Measurements from ENCODE around the gene SCYGR5.

The SCYGR5 gene

DNA sequence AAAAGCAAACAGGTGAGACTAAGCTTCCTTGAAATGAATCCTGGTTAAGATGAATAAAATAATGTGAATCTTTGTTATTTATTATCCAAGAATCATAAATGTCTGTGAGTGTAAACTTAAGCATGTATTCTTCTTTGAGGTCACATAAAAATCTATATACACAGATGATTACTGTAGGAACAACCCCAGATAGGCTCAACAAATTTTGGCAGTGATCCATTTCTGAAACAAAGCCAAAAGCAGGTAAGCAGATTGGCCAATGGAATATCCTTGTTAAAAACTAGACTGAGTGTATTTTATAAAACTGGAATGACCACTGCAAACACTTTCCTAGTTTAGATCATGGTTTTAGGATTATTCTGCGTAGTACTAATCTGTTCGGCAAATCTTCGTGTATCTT lies 11.3 kb downstream of the SCYGR5 start:
- no peak overlapping the region for H3K27ac ChIP-seq (ENCODE audit: low read length)

DNA sequence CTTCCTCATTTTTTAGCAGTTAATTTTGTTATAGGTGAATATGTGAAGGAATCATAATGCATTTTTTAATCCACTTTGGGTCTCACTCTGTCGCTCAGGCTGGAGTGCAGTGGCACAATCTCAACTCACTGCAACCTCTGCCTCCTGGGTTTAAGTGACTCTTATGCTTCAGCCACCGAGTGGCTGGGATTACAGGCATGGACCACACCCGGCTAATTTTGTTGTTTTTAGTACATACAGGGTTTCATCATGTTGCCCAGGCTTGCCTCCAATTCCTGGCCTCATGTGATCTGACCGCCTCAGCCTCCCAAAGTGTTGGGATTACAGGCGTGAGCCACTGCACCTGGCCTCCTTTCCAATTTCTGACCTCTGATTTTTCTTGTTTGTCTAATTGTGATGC lies 17.7 kb downstream of the SCYGR5 start:
- no peak overlapping the region for H3K27ac ChIP-seq (ENCODE audit: low read length)
- no peaks in the 10 kb centered on the region for H3K9me3 ChIP-seq (ENCODE audit: control insufficient read depth in 1 of 2, low read length in 2 of 2)
- no peaks in the 10 kb centered on the region for H3K27me3 ChIP-seq (ENCODE audit: low read depth, low read length)
- no peak overlapping the region for H3K4me3 ChIP-seq (ENCODE audit: low read depth in 1 of 2, low read length in 2 of 2)
- no peaks in the 10 kb centered on the region for H3K4me1 ChIP-seq (ENCODE audit: control insufficient read depth in 1 of 2, insufficient read depth in 2 of 2, low read length in 2 of 2)
- H3K36me3 ChIP-seq (ENCODE audit: control insufficient read depth in 1 of 2, insufficient read depth in 2 of 2, low read length in 2 of 2) = no peaks in the 10 kb centered on the region

More for the DNA sequence above, 11.3 kb downstream of the SCYGR5 start:
- Histone ChIP-seq H3K4me1 (ENCODE audit: control insufficient read depth in 1 of 2, insufficient read depth in 2 of 2, low read length in 2 of 2) (no peaks in the 10 kb centered on the region), H3K4me3 (ENCODE audit: low read depth in 1 of 2, low read length in 2 of 2) (no peak overlapping the region), H3K36me3 (ENCODE audit: control insufficient read depth in 1 of 2, insufficient read depth in 2 of 2, low read length in 2 of 2) (no peaks in the 10 kb centered on the region), H3K9me3 (ENCODE audit: control insufficient read depth in 1 of 2, low read length in 2 of 2) (no peaks in the 10 kb centered on the region), H3K27me3 (ENCODE audit: low read depth, low read length) (no peaks in the 10 kb centered on the region)

DNA sequence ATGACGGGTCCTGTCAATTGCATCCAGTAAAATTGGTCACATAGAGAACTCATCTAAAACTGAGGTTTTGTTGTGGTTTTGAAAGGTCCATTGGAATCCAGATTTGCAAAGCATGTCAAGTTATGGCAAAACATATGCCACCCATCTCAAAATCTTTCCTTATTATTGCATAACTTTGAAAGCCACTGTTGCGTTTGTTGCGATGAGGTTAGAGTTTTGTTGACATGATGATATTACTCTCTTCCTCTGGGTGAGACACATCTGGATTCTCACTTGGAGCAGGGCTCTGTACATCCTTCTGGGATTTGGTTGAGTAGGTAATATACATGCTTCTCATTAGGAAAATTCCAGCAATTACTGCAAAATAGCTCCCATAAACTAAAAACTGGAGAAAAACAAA lies 20.6 kb downstream of the SCYGR5 start:
- H3K4me1 ChIP-seq (ENCODE audit: control insufficient read depth in 1 of 2, insufficient read depth in 2 of 2, low read length in 2 of 2) = no peaks in the 10 kb centered on the region
- no peaks in the 10 kb centered on the region for H3K27me3 ChIP-seq (ENCODE audit: low read depth, low read length)
- no peak overlapping the region for H3K27ac ChIP-seq (ENCODE audit: low read length)
- no peaks in the 10 kb centered on the region for H3K36me3 ChIP-seq (ENCODE audit: control insufficient read depth in 1 of 2, insufficient read depth in 2 of 2, low read length in 2 of 2)
- H3K4me3 ChIP-seq (ENCODE audit: low read depth in 1 of 2, low read length in 2 of 2) = no peak overlapping the region
- H3K9me3 ChIP-seq (ENCODE audit: control insufficient read depth in 1 of 2, low read length in 2 of 2) = no peaks in the 10 kb centered on the region

DNA sequence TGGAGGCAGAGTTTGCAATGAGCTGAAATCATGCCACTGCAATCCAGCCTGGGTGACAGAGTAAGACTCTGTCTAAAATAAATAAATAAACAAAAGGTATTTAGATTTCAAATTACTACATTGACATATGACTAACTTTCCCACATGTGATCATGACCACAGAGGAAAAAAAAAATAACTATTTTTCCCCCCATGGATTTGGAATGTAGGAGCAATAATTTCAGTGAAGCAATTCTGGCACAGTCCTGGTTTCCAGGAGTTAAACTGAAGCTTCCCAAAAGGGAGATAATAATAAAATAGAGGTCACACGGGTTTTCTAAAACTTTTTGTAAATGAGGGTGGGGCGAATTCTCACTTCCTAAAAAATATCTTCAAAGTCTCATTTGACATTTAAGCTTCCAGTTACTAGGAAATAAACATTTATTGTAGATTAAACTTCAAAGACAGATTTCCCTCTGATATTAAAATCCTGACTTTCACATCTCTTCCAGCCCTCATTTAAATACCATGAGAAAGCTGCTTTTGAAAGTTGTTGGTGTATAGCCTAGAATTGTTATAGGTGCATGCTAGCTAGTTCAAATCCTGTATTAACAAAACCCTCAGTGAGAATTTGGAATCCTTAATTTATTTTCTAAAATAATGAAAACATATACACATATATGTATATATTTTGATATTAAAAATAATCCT lies 30.5 kb downstream of the SCYGR5 start:
- Histone ChIP-seq H3K27ac (ENCODE audit: low read length) (no peak overlapping the region), H3K4me3 (ENCODE audit: low read depth in 1 of 2, low read length in 2 of 2) (no peak overlapping the region), H3K27me3 (ENCODE audit: low read depth, low read length) (no peaks in the 10 kb centered on the region)

DNA sequence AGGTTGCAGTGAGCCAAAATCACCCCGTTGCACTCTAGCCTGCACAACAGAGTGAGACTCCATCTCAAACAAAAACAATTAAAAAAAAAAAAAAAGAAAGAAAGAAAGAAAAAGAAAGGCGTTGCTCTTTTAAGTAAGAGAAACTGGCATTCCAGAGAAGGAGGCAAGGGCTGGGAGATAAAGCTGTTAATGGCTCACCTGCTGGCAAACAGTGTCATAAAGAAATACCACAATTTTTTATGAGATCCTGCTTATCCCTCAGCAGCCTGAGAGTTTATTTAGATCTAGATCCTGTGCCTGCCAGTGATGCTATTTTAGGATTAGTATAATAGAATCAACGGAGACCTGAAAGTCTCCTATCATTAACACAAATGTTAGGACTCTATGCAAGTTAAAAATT lies 35.0 kb downstream of the SCYGR5 start:
- H3K4me3 ChIP-seq (ENCODE audit: low read depth in 1 of 2, low read length in 2 of 2) = no peak overlapping the region
- no peaks in the 10 kb centered on the region for H3K27me3 ChIP-seq (ENCODE audit: low read depth, low read length)
- peaks cover 0 to 3% of the 10 kb centered on the region in 2 donors for H3K36me3 ChIP-seq (ENCODE audit: control insufficient read depth in 1 of 2, insufficient read depth in 2 of 2, low read length in 2 of 2)
- H3K9me3 ChIP-seq (ENCODE audit: control insufficient read depth in 1 of 2, low read length in 2 of 2) = no peaks in the 10 kb centered on the region
- H3K27ac ChIP-seq (ENCODE audit: low read length) = no peak overlapping the region
- no peaks in the 10 kb centered on the region for H3K4me1 ChIP-seq (ENCODE audit: control insufficient read depth in 1 of 2, insufficient read depth in 2 of 2, low read length in 2 of 2)

More for the DNA sequence above, 30.5 kb downstream of the SCYGR5 start:
- Histone ChIP-seq H3K4me1 (ENCODE audit: control insufficient read depth in 1 of 2, insufficient read depth in 2 of 2, low read length in 2 of 2) (no peaks in the 10 kb centered on the region), H3K9me3 (ENCODE audit: control insufficient read depth in 1 of 2, low read length in 2 of 2) (no peaks in the 10 kb centered on the region), H3K36me3 (ENCODE audit: control insufficient read depth in 1 of 2, insufficient read depth in 2 of 2, low read length in 2 of 2) (no peaks in the 10 kb centered on the region)

DNA sequence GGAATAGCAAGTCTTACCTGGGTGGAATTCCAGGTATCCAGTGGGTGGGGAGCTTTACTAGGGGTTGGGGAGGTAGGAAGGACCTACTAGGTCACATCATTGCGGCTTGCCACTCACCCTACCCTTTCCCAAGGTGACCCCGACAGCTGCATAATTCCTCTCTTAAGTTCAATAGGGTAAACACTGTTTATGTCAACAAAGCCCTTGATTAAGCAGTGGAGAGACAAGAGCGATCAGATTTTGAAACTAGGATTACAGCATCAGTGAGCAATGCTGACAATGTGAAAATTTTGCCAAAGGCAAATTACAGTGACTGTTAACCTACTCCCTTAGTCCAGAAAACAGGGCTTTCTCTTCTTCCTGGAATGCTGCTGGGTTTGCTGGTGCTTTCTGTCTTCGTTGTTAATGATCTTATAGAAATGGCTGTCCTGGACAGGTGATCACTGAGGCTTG lies 36.7 kb downstream of the SCYGR5 start:
- H3K27me3 ChIP-seq (ENCODE audit: low read depth, low read length) = no peaks in the 10 kb centered on the region
- H3K4me1 ChIP-seq (ENCODE audit: control insufficient read depth in 1 of 2, insufficient read depth in 2 of 2, low read length in 2 of 2) = no peaks in the 10 kb centered on the region
- H3K36me3 ChIP-seq (ENCODE audit: control insufficient read depth in 1 of 2, insufficient read depth in 2 of 2, low read length in 2 of 2) = peaks cover 0 to 3% of the 10 kb centered on the region in 2 donors
- no peaks in the 10 kb centered on the region for H3K9me3 ChIP-seq (ENCODE audit: control insufficient read depth in 1 of 2, low read length in 2 of 2)
- H3K4me3 ChIP-seq (ENCODE audit: low read depth in 1 of 2, low read length in 2 of 2) = no peak overlapping the region
- no peak overlapping the region for H3K27ac ChIP-seq (ENCODE audit: low read length)

DNA sequence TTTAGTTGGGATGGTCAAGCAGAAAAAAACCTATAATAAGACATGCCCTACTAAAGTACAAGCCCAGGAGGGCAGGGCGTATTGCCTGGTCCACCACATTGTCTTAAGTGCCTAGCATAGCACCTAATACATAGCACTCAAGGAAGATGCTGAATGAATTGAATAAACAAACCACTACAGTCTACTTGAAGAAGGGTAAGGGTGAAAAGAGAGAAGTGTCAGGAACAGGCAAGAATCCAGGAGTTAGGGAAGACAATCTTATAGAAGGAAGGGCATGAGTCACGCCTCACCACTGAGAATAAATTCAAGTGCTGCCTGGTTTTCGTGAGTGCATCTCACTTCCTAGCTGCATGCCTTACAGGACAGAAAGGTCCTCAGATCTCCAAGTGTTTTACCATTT lies 37.4 kb downstream of the SCYGR5 start:
- H3K27me3 ChIP-seq (ENCODE audit: low read depth, low read length) = no peaks in the 10 kb centered on the region
- no peak overlapping the region for H3K4me3 ChIP-seq (ENCODE audit: low read depth in 1 of 2, low read length in 2 of 2)
- H3K4me1 ChIP-seq (ENCODE audit: control insufficient read depth in 1 of 2, insufficient read depth in 2 of 2, low read length in 2 of 2) = no peaks in the 10 kb centered on the region
- peaks cover 0 to 3% of the 10 kb centered on the region in 2 donors for H3K36me3 ChIP-seq (ENCODE audit: control insufficient read depth in 1 of 2, insufficient read depth in 2 of 2, low read length in 2 of 2)
- no peak overlapping the region for H3K27ac ChIP-seq (ENCODE audit: low read length)
- H3K9me3 ChIP-seq (ENCODE audit: control insufficient read depth in 1 of 2, low read length in 2 of 2) = no peaks in the 10 kb centered on the region

DNA sequence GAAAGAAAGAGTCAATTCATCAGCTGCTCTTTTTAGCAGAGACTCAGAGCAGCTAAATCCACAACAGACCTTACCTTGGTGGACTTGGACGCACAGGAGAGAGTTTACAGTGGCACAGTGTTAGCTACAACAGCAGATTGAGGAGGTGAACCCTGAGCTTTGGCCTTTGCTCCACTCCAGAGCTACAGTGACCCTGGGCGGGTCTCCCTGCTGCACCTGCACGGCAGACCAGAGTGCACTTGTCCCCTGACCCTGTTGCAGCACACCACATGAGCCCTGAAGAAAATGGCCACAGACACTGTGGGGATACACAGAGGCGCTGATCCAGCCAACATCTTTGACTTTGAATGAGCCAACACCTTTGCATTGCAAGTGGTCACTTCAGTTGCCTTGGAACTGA lies 40.3 kb downstream of the SCYGR5 start:
- Histone ChIP-seq H3K4me3 (ENCODE audit: low read depth in 1 of 2, low read length in 2 of 2) (no peak overlapping the region), H3K4me1 (ENCODE audit: control insufficient read depth in 1 of 2, insufficient read depth in 2 of 2, low read length in 2 of 2) (no peaks in the 10 kb centered on the region), H3K9me3 (ENCODE audit: control insufficient read depth in 1 of 2, low read length in 2 of 2) (no peaks in the 10 kb centered on the region), H3K27ac (ENCODE audit: low read length) (no peak overlapping the region), H3K36me3 (ENCODE audit: control insufficient read depth in 1 of 2, insufficient read depth in 2 of 2, low read length in 2 of 2) (peaks cover 0 to 3% of the 10 kb centered on the region in 2 donors), H3K27me3 (ENCODE audit: low read depth, low read length) (no peaks in the 10 kb centered on the region)

DNA sequence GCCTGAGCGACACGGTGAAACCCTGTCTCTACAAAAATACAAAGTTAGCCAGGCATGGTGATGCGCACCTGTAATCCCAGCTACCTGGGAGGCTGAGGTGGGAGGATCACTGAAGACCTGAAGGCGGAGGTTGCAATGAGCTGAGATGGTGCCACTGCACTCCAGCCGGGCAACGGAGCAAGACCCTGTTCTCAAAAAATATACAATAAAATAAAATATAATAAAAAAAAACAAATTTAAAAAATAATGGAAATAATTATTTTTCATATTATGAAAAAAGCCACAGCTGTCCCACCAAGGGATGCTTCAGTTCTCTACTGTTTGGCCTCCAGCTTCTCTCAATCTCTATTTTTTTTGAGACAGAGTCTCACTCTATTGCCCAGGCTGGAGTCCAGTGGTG lies 40.8 kb downstream of the SCYGR5 start:
- Histone ChIP-seq H3K4me3 (ENCODE audit: low read depth in 1 of 2, low read length in 2 of 2) (no peak overlapping the region), H3K27ac (ENCODE audit: low read length) (no peak overlapping the region), H3K36me3 (ENCODE audit: control insufficient read depth in 1 of 2, insufficient read depth in 2 of 2, low read length in 2 of 2) (peaks cover 0 to 3% of the 10 kb centered on the region in 2 donors), H3K4me1 (ENCODE audit: control insufficient read depth in 1 of 2, insufficient read depth in 2 of 2, low read length in 2 of 2) (no peaks in the 10 kb centered on the region), H3K9me3 (ENCODE audit: control insufficient read depth in 1 of 2, low read length in 2 of 2) (no peaks in the 10 kb centered on the region), H3K27me3 (ENCODE audit: low read depth, low read length) (no peaks in the 10 kb centered on the region)

DNA sequence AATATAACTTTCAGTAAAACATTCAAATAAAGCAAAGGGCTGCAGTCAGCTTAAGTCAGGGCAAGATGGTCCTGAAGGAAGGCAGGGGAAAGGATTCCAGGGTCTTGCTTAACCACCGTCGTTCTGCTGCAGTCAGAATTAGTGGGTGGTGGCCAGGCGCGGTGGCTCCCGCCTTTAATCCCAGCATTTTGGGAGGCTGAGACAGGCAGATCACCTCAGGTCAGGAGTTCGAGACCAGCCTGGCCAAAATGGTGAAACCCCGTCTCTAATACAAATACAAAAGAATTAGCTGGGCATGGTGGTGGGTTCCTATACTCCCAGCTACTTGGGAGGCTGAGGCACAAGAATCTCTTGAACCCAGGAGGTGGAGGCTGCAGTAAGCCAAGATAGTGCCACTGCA lies 44.4 kb downstream of the SCYGR5 start:
- no peaks in the 10 kb centered on the region for H3K9me3 ChIP-seq (ENCODE audit: control insufficient read depth in 1 of 2, low read length in 2 of 2)
- no peak overlapping the region for H3K27ac ChIP-seq (ENCODE audit: low read length)
- H3K27me3 ChIP-seq (ENCODE audit: low read depth, low read length) = no peaks in the 10 kb centered on the region
- H3K36me3 ChIP-seq (ENCODE audit: control insufficient read depth in 1 of 2, insufficient read depth in 2 of 2, low read length in 2 of 2) = no peaks in the 10 kb centered on the region
- no peak overlapping the region for H3K4me3 ChIP-seq (ENCODE audit: low read depth in 1 of 2, low read length in 2 of 2)
- no peaks in the 10 kb centered on the region for H3K4me1 ChIP-seq (ENCODE audit: control insufficient read depth in 1 of 2, insufficient read depth in 2 of 2, low read length in 2 of 2)

DNA sequence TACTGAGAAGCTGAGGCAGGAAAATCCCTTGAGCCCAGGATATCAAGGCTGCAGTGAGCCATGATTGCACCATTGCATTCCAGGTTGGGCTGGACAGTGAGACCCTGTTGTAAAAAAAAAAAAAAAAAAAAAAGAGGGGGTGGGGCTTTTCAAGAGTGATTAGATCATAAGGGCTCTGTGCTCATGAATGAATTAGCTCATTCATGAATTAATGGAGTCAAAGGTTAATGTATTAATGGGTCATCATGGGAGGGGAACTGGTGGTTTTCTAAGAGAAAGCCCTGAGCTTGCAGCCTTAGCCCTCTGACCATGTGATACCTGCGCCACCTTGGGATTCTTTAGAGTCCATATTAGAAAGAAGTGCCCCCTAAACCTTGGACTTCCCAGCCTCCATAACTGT lies 46.7 kb downstream of the SCYGR5 start:
- Histone ChIP-seq H3K4me3 (ENCODE audit: low read depth in 1 of 2, low read length in 2 of 2) (no peak overlapping the region), H3K9me3 (ENCODE audit: control insufficient read depth in 1 of 2, low read length in 2 of 2) (no peaks in the 10 kb centered on the region), H3K27me3 (ENCODE audit: low read depth, low read length) (no peaks in the 10 kb centered on the region), H3K36me3 (ENCODE audit: control insufficient read depth in 1 of 2, insufficient read depth in 2 of 2, low read length in 2 of 2) (no peaks in the 10 kb centered on the region), H3K27ac (ENCODE audit: low read length) (no peak overlapping the region), H3K4me1 (ENCODE audit: control insufficient read depth in 1 of 2, insufficient read depth in 2 of 2, low read length in 2 of 2) (peaks cover 0 to 4% of the 10 kb centered on the region in 2 donors)

DNA sequence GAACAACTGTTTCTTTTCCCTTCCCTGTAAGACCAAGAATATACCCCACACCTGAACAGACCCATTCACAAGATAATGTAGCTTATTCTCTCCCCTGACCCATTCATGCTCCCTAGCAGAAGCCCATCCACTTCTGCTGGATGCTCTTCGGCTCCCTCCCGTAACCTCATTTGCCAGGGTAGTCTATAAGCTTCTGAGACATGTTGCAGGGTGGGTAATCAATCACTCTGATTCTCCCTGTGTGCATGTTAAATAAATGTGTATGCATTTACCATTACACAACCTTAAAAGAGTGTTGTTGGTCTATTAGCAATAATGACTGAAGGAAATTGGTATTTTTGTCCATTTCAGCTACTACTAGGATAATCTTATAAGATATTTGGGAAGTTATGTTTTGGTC lies 49.9 kb downstream of the SCYGR5 start:
- Histone ChIP-seq H3K4me1 (ENCODE audit: control insufficient read depth in 1 of 2, insufficient read depth in 2 of 2, low read length in 2 of 2) (peaks cover 0 to 4% of the 10 kb centered on the region in 2 donors), H3K4me3 (ENCODE audit: low read depth in 1 of 2, low read length in 2 of 2) (no peak overlapping the region), H3K27ac (ENCODE audit: low read length) (no peak overlapping the region), H3K27me3 (ENCODE audit: low read depth, low read length) (no peaks in the 10 kb centered on the region), H3K36me3 (ENCODE audit: control insufficient read depth in 1 of 2, insufficient read depth in 2 of 2, low read length in 2 of 2) (no peaks in the 10 kb centered on the region), H3K9me3 (ENCODE audit: control insufficient read depth in 1 of 2, low read length in 2 of 2) (no peaks in the 10 kb centered on the region)
